Pancreas (tissue), 10 donors: ENCODE results near the gene CFAP43. TPM values are rescaled to one million over a fixed set of nuclear protein-coding genes. Genes with fewer than 3 reads are reported as not detected.
A peak's percentile ranks its signal among the peaks of the same experiment; 100 is the strongest.

ENCODE experiments used
- ATAC-seq, 4 donors: fragments of 200-7000 bp; cut with Tn5 transposase; one replicate each; pipeline versions ENCODE4 v1.8.0 to v1.9.1; 2020; ENCODE audit warnings: mild to moderate bottlenecking in 4 of 4, moderate library complexity in 4 of 4
- DNase-seq, 6 donors: peaks; one replicate each; pipeline ENCODE4 v3.0.0-alpha.2; 2020
- FAIRE-seq: peaks from 2 replicates; lab custom pipeline; 2012; peaks lifted over from hg19 to GRCh38; lab: Jason Lieb, UNC
- H3K27ac ChIP-seq, 4 donors: fragments of 200-600 bp; sonication (generic); 1 replicate in 3 of 4; 2 replicates in 1 of 4; pipeline versions ENCODE4 v1.5.0 to v1.8.0; 2020
- H3K27me3 ChIP-seq, 4 donors: fragments of 200-600 bp; one replicate each; pipeline ENCODE4 v1.8.0; 2021
- H3K36me3 ChIP-seq, 3 donors: fragments of 200-600 bp; sonication (generic) in 1 of 3; one replicate each; pipeline versions ENCODE4 v1.5.0 to v1.8.0; 2020 to 2021
- H3K4me1 ChIP-seq, 3 donors: fragments of 200-600 bp; one replicate each; pipeline ENCODE4 v1.8.0; 2021
- H3K4me3 ChIP-seq, 4 donors: fragments of 200-600 bp; sonication (generic) in 2 of 4; one replicate each; pipeline versions ENCODE4 v1.5.0 to v1.8.0; 2020 to 2021
- H3K9me3 ChIP-seq, 4 donors: fragments of 200-600 bp; one replicate each; pipeline ENCODE4 v1.8.0; 2021
- CTCF ChIP-seq, 4 donors: fragments of 200-600 bp; sonication (generic) in 3 of 4; IDR thresholded peaks; one replicate each; pipeline versions ENCODE4 v1.5.0 to v1.8.0; 2021; ENCODE audit warnings: antibody characterized with exemption in 4 of 4
- WGBS, 2 donors: extraction: QIAGEN DNeasy Blood & Tissue Kit; methylation state at CpG; one replicate each; pipeline ENCODE4 v1.1.7; 2013; 5-methylcytosine and 5-hydroxymethylcytosine counted together
- intact Hi-C, 3 donors: fragments of 100-400 bp; cut with DNase I; formaldehyde crosslinking; loops; one replicate each; pipeline versions ENCODE4 v1.11.1 to v1.14.2; 2022
- polyA plus RNA-seq, 2 donors: library from polyadenylated mRNA; stranded (reverse); fragments of 200-250 nt; gene quantifications; one replicate each; pipeline ENCODE4 v1.2.3, GENCODE V29; 2013
- total RNA-seq, 6 donors: library from RNA; stranded (reverse); fragmentation: NEBNext Ultra II Directional in 4 of 6; extraction: Animal tissue kit (Norgen Biotek cat#: 25700) in 4 of 6; gene quantifications; one replicate each; pipeline versions ENCODE4 v1.2.1 to v1.2.4, GENCODE V29; 2021 to 2023
- donor health status: healthy with polysubstance abuse.
- donor health status: DM: no; HTN: no; CAD: no; lungs with moderate emphysema.
- donor health status: DM: no; HTN: no; CAD: no.
- donor health status: control.
- donor health status: control.
- donor health status: Bipolar disorder and iron deficiency.
- donor health status: DM: yes; HTN: yes; CAD: no.
- donor health status: DM: no; HTN: no; CAD: no.
- donor health status: DM: no; HTN: no; CAD: no.
- donor health status: DM: yes; HTN: yes; CAD: no.

CFAP43 gene
- 1 to 10 TPM in 4 of 6 donors, under 1 TPM in 2; 0.60 to 2.4 (median 1.7) TPM for total RNA-seq
- polyA plus RNA-seq = 1 to 10 TPM; 3.5 to 6.2 TPM

GRCh38 chr10:104231784-104232612 lies at the start of gene CFAP43:
Gene CFAP43 (minus strand): TSS chr10:104232364. CDS start chr10:104232246, 118 bp downstream.
- peak within 1 kb of the TSS; percentile 76 to 87 (median 83) for H3K4me3 ChIP-seq
- peak; percentile 98 to 100 (median 99) for DNase-seq
- no peak for TF ChIP-seq CTCF (IDR thresholded peaks at IDR 0.05)
- no peaks in the 10 kb centered on the region for H3K27me3 ChIP-seq
- WGBS, 2 donors = 0 to 1% methylated on average over 51 to 60 of the region's 60 CpGs
- H3K9me3 ChIP-seq = no peaks in the 10 kb centered on the region
- peak within 1 kb of the TSS; percentile 23 to 68 (median 48) for H3K27ac ChIP-seq
- no peaks in the 10 kb centered on the region for H3K36me3 ChIP-seq
- intact Hi-C loops = no loop called here
- peaks cover 0 to 3% (median 0%) of the 10 kb centered on the region in 3 donors for H3K4me1 ChIP-seq
- FAIRE-seq = peak; percentile 72
- peak; percentile 100 for ATAC-seq

GRCh38 chr10:104281694-104282093 lies 49.5 kb upstream of the CFAP43 start:
- intact Hi-C loops = loop anchor here in 1 of 3 donors (5.0 kb wide), 1 partner anchor 66 kb away; no protein-coding TSS in a partner anchor
- 79 to 81% methylated on average over 3 of the region's 3 CpGs for WGBS, 2 donors

GRCh38 chr10:104279550-104280259 lies 47.5 kb upstream of the CFAP43 start:
- no peak for TF ChIP-seq CTCF (IDR thresholded peaks at IDR 0.05)
- FAIRE-seq (no peak), DNase-seq (no peak), ATAC-seq (no peak)
- Histone ChIP-seq H3K9me3 (no peaks in the 10 kb centered on the region), H3K4me3 (no peak overlapping the region), H3K36me3 (no peaks in the 10 kb centered on the region), H3K27me3 (no peaks in the 10 kb centered on the region), H3K27ac (no peak overlapping the region), H3K4me1 (peaks cover 5 to 9% (median 5%) of the 10 kb centered on the region in 3 donors)
- intact Hi-C loops = loop anchor here in 1 of 3 donors (5.0 kb wide), 1 partner anchor 68 kb away; no protein-coding TSS in a partner anchor
- 95 to 96% methylated on average over 3 of the region's 3 CpGs for WGBS, 2 donors

More at GRCh38 chr10:104281694-104282093, 49.5 kb upstream of the CFAP43 start:
- no peak for ATAC-seq
- Histone ChIP-seq H3K27ac (no peak overlapping the region), H3K4me1 (no peaks in the 10 kb centered on the region), H3K36me3 (no peaks in the 10 kb centered on the region), H3K27me3 (no peaks in the 10 kb centered on the region), H3K4me3 (no peak overlapping the region), H3K9me3 (no peaks in the 10 kb centered on the region)
- DNase-seq = no peak
- FAIRE-seq = no peak
- TF ChIP-seq CTCF (IDR thresholded peaks at IDR 0.05) = no peak

- 43 to 49% methylated on average over 2 of the region's 2 CpGs for WGBS, 2 donors
- FAIRE-seq = no peak
- DNase-seq = peak in 3 of 6 donors; percentile 36 to 59 (median 55)
- H3K9me3 ChIP-seq = no peaks in the 10 kb centered on the region
- H3K36me3 ChIP-seq = no peaks in the 10 kb centered on the region
- H3K27me3 ChIP-seq = no peaks in the 10 kb centered on the region
- TF ChIP-seq CTCF (IDR thresholded peaks at IDR 0.05) = no peak
- H3K27ac ChIP-seq = no peak overlapping the region
- ATAC-seq = no peak
- no peak overlapping the region for H3K4me3 ChIP-seq
- intact Hi-C loops = no loop called here
- peaks cover 5 to 9% (median 9%) of the 10 kb centered on the region in 3 donors for H3K4me1 ChIP-seq
Measured at GRCh38 chr10:104277785-104278184, 45.6 kb upstream of the CFAP43 start.
